Brain microvascular endothelial cell (primary cell): ENCODE results near the gene BSCL2.
A peak's percentile ranks its signal among the peaks of the same experiment; 100 is the strongest.

ENCODE experiments used
- DNase-seq: peaks from one replicate; pipeline ENCODE4 v3.0.0-alpha.2; 2020
- H3K27ac ChIP-seq: fragments of 250-450 bp; sonication (Bioruptor Pico); 2 replicates; pipeline ENCODE4 v1.5.1; 2020; ENCODE audit warnings: mild to moderate bottlenecking, moderate library complexity
- H3K27me3 ChIP-seq: fragments of 250-450 bp; sonication (Bioruptor Pico); replicated peaks from 2 replicates; pipeline ENCODE4 v1.5.1; 2020; ENCODE audit warnings: mild to moderate bottlenecking
- H3K36me3 ChIP-seq: fragments of 250-450 bp; sonication (Bioruptor Pico); replicated peaks from 2 replicates; pipeline ENCODE4 v1.5.1; 2020; ENCODE audit warnings: mild to moderate bottlenecking
- H3K4me3 ChIP-seq: 2 replicates; pipeline ENCODE4 v1.5.1; 2011; ENCODE audit warnings: low read depth, mild to moderate bottlenecking, control low read depth, low read length, moderate library complexity
- in situ Hi-C: cut with HindIII; loops from 2 replicates; pipeline ENCODE4 v1.10.0; 2017; ENCODE audit warnings: low sequenced_read_pairs, low pct_ligation_motif_present
- TF ChIP-seq, protein P1 (sequence below): IDR thresholded peaks from 2 replicates; pipeline ENCODE4 v1.5.1; 2011; ENCODE audit warnings: low read depth, mild to moderate bottlenecking, moderate library complexity, low read length, control low read depth, inconsistent platforms; ENCODE audit errors: missing control alignments

Gene BSCL2

DNA sequence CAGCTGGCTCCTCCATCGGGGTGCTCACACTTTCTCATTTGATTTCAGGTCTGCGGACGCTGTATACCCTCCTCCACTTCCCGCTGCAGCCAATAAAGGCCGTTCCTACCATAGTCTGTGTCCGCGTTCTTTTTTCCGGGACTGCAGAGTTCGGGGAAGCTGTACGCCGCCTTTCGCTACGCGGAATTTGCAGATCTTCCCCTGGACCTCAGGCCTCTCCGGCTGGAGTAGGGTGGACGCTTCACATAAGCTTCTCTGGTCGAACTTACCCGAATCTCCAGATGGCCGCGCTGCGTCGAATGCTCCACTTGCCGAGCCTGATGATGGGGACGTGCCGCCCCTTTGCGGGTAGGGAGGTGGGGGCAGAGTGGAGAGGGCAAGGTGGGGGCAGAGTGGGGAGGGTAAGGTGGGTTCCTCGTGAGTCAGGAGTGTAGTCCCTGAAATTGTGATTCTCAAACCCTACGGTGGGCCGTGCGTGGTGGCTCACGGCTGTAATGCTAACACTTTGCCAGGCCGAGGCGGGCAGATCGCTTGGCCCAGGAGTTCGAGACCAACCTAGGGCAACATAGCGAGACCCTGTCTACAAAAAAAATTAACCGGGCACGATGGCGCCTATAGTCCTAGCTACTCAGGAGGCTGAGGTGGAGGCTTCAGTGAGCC is 41.5 kb downstream of the BSCL2 start:
- TF ChIP-seq, protein P1, sequence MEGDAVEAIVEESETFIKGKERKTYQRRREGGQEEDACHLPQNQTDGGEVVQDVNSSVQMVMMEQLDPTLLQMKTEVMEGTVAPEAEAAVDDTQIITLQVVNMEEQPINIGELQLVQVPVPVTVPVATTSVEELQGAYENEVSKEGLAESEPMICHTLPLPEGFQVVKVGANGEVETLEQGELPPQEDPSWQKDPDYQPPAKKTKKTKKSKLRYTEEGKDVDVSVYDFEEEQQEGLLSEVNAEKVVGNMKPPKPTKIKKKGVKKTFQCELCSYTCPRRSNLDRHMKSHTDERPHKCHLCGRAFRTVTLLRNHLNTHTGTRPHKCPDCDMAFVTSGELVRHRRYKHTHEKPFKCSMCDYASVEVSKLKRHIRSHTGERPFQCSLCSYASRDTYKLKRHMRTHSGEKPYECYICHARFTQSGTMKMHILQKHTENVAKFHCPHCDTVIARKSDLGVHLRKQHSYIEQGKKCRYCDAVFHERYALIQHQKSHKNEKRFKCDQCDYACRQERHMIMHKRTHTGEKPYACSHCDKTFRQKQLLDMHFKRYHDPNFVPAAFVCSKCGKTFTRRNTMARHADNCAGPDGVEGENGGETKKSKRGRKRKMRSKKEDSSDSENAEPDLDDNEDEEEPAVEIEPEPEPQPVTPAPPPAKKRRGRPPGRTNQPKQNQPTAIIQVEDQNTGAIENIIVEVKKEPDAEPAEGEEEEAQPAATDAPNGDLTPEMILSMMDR: no peak
- peak; percentile 52 for DNase-seq
- in situ Hi-C loops: no loop called here
- peak overlapping the region; percentile 92 for H3K4me3 ChIP-seq
- peak overlapping the region; percentile 69 for H3K27ac ChIP-seq
- peaks cover 21% of the 10 kb centered on the region for H3K36me3 ChIP-seq
- H3K27me3 ChIP-seq: no peaks in the 10 kb centered on the region

DNA sequence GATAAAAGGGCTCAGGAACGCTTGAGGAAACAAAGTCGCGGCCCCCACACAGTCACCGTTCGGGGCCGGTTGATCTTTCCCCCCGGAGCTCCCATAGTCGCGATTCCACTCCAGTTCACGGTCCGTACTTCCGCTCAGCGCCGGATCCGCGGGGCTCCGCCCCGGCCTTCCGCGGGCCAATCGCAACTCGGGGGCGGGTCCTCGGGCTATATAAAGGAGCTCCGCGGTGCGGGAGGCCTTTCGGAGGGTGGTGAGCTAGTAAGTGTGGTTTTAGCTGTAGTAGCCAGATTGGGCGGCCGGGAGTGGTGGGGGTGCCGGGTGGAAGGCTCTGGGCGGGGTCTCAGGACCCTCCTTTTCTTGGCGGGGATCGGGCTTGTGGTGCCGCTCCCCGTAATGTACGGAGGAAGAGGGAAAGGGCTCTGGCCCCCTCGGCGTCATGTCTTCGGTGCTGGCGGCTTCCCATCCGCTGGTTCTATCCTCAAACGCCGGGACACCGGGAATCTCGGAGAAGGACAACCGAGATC is 42.1 kb downstream of the BSCL2 start, which contains the start of the genes C11orf98 and CSKMT:
C11orf98 (minus strand) TSS at position 136 of the 524 bp plus-strand sequence; CDS start at position 95, 41 bp downstream.
CSKMT (plus strand) TSS at position 238 of the 524 bp plus-strand sequence. CDS start 568 bp downstream, outside the sequence.
- TF ChIP-seq, protein P1: no peak
- Histone ChIP-seq H3K27me3 (no peaks in the 10 kb centered on the region), H3K4me3 (peak within 1 kb of the TSS; percentile 92), H3K36me3 (peaks cover 21% of the 10 kb centered on the region), H3K27ac (peak within 1 kb of the TSS; percentile 69)
- peak; percentile 92 for DNase-seq
- in situ Hi-C loops: no loop called here

DNA sequence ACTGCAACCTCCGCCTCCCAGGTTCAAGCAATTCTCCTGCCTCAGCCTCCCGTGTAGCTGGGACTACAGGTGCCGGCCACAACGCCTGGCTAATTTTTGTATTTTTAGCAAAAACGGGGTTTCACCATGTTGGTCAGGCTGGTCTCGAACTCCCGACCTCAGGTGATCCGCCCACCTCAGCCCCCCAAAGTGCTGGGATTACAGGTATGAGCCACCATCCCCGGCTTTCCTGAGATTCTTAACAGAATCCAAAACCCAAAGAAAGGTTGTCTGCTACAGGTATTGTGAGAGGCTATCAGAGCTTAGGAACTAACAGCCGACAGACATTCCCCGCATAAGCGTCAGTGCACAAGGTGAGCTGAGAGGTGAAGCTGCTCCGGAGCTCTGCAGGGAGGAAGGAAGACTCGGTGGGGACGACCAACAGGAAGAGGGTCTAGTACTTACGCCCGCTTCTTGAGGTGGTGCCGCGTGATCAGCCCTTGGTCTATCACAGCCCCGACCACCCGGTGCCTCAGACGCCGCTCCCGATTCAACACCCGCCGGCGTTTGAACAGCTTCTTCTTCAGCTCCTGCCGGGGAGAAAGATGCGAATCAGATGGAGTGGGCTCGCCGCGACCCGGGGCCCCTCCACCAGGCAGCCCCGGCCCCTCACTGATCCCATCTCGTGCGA is 42.7 kb downstream of the BSCL2 start:
- H3K36me3 ChIP-seq: peaks cover 21% of the 10 kb centered on the region
- TF ChIP-seq, protein P1: no peak
- no peak for DNase-seq
- H3K4me3 ChIP-seq: peak overlapping the region; percentile 92
- in situ Hi-C loops: no loop called here
- peak overlapping the region; percentile 69 for H3K27ac ChIP-seq
- H3K27me3 ChIP-seq: no peaks in the 10 kb centered on the region

DNA sequence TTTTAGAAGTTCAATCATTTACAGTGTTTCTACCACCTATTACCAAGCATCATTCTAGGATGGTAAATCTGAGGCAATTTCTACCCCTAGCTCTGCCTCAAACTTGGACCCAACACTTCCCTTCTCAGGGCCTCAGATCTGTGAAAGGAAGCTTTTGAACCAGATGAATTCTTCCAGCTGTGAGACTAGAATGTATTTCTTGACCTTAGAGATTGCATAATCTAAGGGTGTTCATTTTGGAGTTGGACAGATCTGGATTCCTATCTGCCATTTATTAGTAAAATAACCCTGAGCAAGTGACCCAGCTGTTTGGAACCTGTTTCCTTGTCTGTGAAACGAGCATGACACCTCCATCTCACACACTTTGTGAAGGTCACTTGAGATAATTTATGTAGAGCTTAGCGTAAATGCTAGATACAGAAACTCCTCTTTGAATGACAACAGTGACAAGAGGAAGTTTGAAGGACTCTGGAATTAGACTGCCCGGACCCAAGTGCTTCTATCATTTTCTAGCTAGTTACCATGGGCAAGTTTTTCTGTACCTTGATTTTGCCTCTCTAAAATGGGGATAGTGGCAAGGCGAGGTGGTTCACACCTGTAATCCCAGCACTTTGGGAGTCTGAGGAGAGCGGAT is 50.3 kb downstream of the BSCL2 start:
- Histone ChIP-seq H3K27me3 (no peaks in the 10 kb centered on the region), H3K27ac (no peak overlapping the region), H3K4me3 (no peak overlapping the region), H3K36me3 (no peaks in the 10 kb centered on the region)
- no peak for DNase-seq
- in situ Hi-C loops: no loop called here
- TF ChIP-seq, protein P1: no peak

DNA sequence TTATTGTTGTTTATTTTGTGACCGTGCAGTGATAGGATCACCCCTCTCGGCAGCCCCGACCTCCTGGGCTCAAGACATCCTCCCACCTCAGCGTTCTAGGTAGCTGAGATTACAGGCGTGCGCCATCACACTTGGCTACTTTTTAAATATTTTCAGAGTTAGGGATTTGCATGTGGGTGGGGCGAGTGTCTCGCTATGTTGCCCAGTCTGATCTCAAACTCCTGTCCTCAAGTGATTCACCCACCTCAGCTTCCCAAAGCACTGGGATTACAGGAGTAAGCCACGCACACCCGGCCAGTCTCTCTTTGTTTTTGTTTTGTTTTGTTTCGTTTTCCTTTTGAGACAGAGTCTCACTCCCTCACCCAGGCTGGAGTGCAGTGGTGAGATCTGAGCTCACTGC is 52.9 kb downstream of the BSCL2 start:
- no peak for DNase-seq
- in situ Hi-C loops: no loop called here
- no peak overlapping the region for H3K27ac ChIP-seq
- TF ChIP-seq, protein P1: no peak
- H3K27me3 ChIP-seq: no peaks in the 10 kb centered on the region
- H3K36me3 ChIP-seq: peaks cover 4% of the 10 kb centered on the region
- H3K4me3 ChIP-seq: no peak overlapping the region
